SK-N-SH treated with all-trans-retinoic acid at 6 μM for 48 hours (cell line): Measurements from ENCODE around the gene IKZF2.

Experiments
- ATAC-seq: fragments of 200-7000 bp; cut with Tn5 transposase; 3 replicates; pipeline ENCODE4 v1.9.1; 2020; ENCODE audit warnings: mild to moderate bottlenecking, moderate library complexity
- BACH2 ChIP-seq: fragments of 250-450 bp; sonication (Bioruptor Pico); IDR thresholded peaks from 2 replicates; pipeline ENCODE4 v1.9.0; 2021; ENCODE audit warnings: mild to moderate bottlenecking, borderline replicate concordance
- CREB5 ChIP-seq: fragments of 250-450 bp; sonication (Bioruptor Pico); IDR thresholded peaks from 2 replicates; pipeline ENCODE4 v1.5.1; 2020; ENCODE audit warnings: low read depth, mild to moderate bottlenecking, moderate library complexity
- CSDC2 ChIP-seq: fragments of 250-450 bp; sonication (Bioruptor Pico); IDR thresholded peaks from 2 replicates; pipeline ENCODE4 v1.5.0; 2020; ENCODE audit warnings: mild to moderate bottlenecking, moderate library complexity
- CSRNP3 ChIP-seq: fragments of 250-450 bp; sonication (Bioruptor Pico); IDR thresholded peaks from 2 replicates; pipeline ENCODE4 v1.5.1; 2021; ENCODE audit warnings: mild to moderate bottlenecking, moderate library complexity
- ESRRG ChIP-seq: fragments of 250-450 bp; sonication (Bioruptor Pico); IDR thresholded peaks from 2 replicates; pipeline ENCODE4 v1.6.1; 2021; ENCODE audit warnings: mild to moderate bottlenecking
- GLIS3 ChIP-seq: fragments of 250-450 bp; sonication (Bioruptor Pico); IDR thresholded peaks from 2 replicates; pipeline ENCODE4 v1.5.0; 2020; ENCODE audit warnings: mild to moderate bottlenecking, moderate library complexity
- OSR1 ChIP-seq: fragments of 250-450 bp; sonication (Bioruptor Pico); IDR thresholded peaks from 2 replicates; pipeline ENCODE4 v1.8.0; 2022; ENCODE audit warnings: moderate library complexity, mild to moderate bottlenecking, inconsistent platforms
- PATZ1 ChIP-seq: fragments of 250-450 bp; sonication (Bioruptor Pico); IDR thresholded peaks from 2 replicates; pipeline ENCODE4 v1.8.0; 2020; ENCODE audit warnings: mild to moderate bottlenecking, moderate library complexity, borderline replicate concordance
- POU6F1 ChIP-seq: fragments of 250-450 bp; sonication (Bioruptor Pico); IDR thresholded peaks from 2 replicates; pipeline ENCODE4 v1.8.0; 2021; ENCODE audit warnings: low read depth, mild to moderate bottlenecking, moderate library complexity, borderline replicate concordance
- PPARA ChIP-seq: fragments of 250-450 bp; sonication (Bioruptor Pico); IDR thresholded peaks from 2 replicates; pipeline ENCODE4 v1.5.0; 2020; ENCODE audit warnings: mild to moderate bottlenecking, borderline replicate concordance
- RARB ChIP-seq: fragments of 250-450 bp; sonication (Bioruptor Pico); IDR thresholded peaks from 2 replicates; pipeline ENCODE4 v1.8.0; 2021; ENCODE audit warnings: mild to moderate bottlenecking, moderate library complexity
- SNAI2 ChIP-seq: fragments of 250-450 bp; sonication (Bioruptor Pico); IDR thresholded peaks from 2 replicates; pipeline ENCODE4 v1.5.0; 2020; ENCODE audit warnings: mild to moderate bottlenecking, moderate library complexity
- TCF4 ChIP-seq: fragments of 250-450 bp; sonication (Bioruptor Pico); IDR thresholded peaks from 2 replicates; pipeline ENCODE4 v1.8.0; 2021; ENCODE audit warnings: mild to moderate bottlenecking, moderate library complexity, borderline replicate concordance
- TOX ChIP-seq: fragments of 250-450 bp; sonication (Bioruptor Pico); IDR thresholded peaks from 2 replicates; pipeline ENCODE4 v1.8.0; 2021; ENCODE audit warnings: mild to moderate bottlenecking, moderate library complexity, borderline replicate concordance
- ZC3H10 ChIP-seq: fragments of 250-450 bp; sonication (Bioruptor Pico); IDR thresholded peaks from 2 replicates; pipeline ENCODE4 v1.5.1; 2021; ENCODE audit warnings: mild to moderate bottlenecking, moderate library complexity
- ZFP3 ChIP-seq: fragments of 250-450 bp; sonication (Bioruptor Pico); IDR thresholded peaks from 2 replicates; pipeline ENCODE4 v1.5.0; 2020; ENCODE audit warnings: mild to moderate bottlenecking, moderate library complexity
- ZFP30 ChIP-seq: fragments of 450-650 bp; formaldehyde crosslinking; IDR thresholded peaks from 2 replicates; pipeline ENCODE4 v1.5.0; 2022; ENCODE audit warnings: mild to moderate bottlenecking, moderate library complexity
- ZNF565 ChIP-seq: fragments of 450-650 bp; formaldehyde crosslinking; conservative IDR thresholded peaks from 2 replicates; pipeline ENCODE4 v1.5.0; 2020; ENCODE audit warnings: low read depth, mild to moderate bottlenecking, moderate library complexity
- ZNF70 ChIP-seq: fragments of 450-650 bp; formaldehyde crosslinking; IDR thresholded peaks from 2 replicates; pipeline ENCODE4 v1.5.0; 2020; ENCODE audit warnings: mild to moderate bottlenecking, moderate library complexity
- ZNF8 ChIP-seq: fragments of 450-650 bp; formaldehyde crosslinking; IDR thresholded peaks from 2 replicates; pipeline ENCODE4 v1.5.0; 2020; ENCODE audit warnings: mild to moderate bottlenecking, moderate library complexity

IKZF2 gene

GRCh38 chr2:212956665-212957607, 194.5 kb downstream of the IKZF2 start:
- TF ChIP-seq BACH2 (CRISPR knock-in tag) (no peak), PATZ1 (no peak), CSDC2 (CRISPR knock-in tag) (no peak), CREB5 (CRISPR knock-in tag) (no peak), POU6F1 (CRISPR knock-in tag) (no peak), TCF4 (CRISPR knock-in tag) (no peak), ESRRG (CRISPR knock-in tag) (no peak), ZFP30 (CRISPR knock-in tag) (no peak), TOX (CRISPR knock-in tag) (no peak), ZFP3 (no peak), ZNF70 (CRISPR knock-in tag) (no peak), ZNF8 (CRISPR knock-in tag) (no peak), SNAI2 (CRISPR knock-in tag) (no peak), CSRNP3 (no peak), OSR1 (CRISPR knock-in tag) (no peak)
- TF ChIP-seq, all 23 proteins: peak for 0
- no peak for ATAC-seq

- TF ChIP-seq CREB5 (CRISPR knock-in tag) (no peak), ZNF8 (CRISPR knock-in tag) (no peak), ZFP3 (no peak), ZFP30 (CRISPR knock-in tag) (no peak), PPARA (no peak), POU6F1 (CRISPR knock-in tag) (no peak), RARB (CRISPR knock-in tag) (no peak)
- no peak for ATAC-seq
Measured at GRCh38 chr2:212953170-212953920, 198.1 kb downstream of the IKZF2 start.

- ATAC-seq: no peak
- TF ChIP-seq CSRNP3 (no peak), ZNF565 (CRISPR knock-in tag) (no peak), RARB (CRISPR knock-in tag) (no peak), ZNF70 (CRISPR knock-in tag) (no peak), PPARA (no peak), ZFP30 (CRISPR knock-in tag) (no peak), CREB5 (CRISPR knock-in tag) (no peak), SNAI2 (CRISPR knock-in tag) (no peak), ZNF8 (CRISPR knock-in tag) (no peak), GLIS3 (CRISPR knock-in tag) (no peak), POU6F1 (CRISPR knock-in tag) (no peak), BACH2 (CRISPR knock-in tag) (no peak), OSR1 (CRISPR knock-in tag) (no peak), ZC3H10 (CRISPR knock-in tag) (no peak)
Measured at GRCh38 chr2:212949786-212950185, 201.6 kb downstream of the IKZF2 start.
